GM15510 (cell line): Measurements from ENCODE around the gene FAM50A.

Experiments used
- POLR2A ChIP-seq: IDR thresholded peaks from 3 replicates; pipeline ENCODE4 v1.6.1; 2011; ENCODE audit warnings: borderline replicate concordance; ENCODE audit not compliant: insufficient read length; ENCODE audit errors: extremely low read depth

Gene FAM50A

DNA sequence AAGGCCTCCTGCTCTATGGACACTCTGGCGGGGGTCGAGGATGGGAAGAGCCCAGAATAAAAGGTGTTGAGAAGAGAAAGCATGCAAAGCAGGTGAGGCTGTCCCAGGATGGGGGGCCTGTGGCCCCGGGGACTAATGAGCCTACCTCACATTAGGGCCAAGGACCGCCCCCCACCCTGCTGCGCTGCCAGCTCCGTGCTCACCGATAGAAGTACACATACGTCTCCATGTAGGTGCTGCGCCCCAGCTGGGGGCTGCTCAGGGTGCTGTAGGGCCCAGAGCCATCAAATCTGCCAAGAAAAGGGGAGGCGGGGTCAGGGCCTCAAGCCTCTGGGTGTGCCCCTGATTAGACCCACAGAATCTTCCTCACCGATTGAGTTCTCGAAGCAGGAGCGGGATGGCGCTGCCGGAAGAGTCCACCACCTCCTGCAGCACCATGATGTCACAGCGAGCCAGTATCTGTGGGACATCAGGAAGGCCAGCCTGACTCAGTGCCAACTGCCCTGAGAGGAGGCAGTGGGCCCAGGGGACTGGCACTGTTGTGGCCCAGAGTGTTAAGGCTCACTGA, 39.2 kb upstream of the FAM50A start:
- no peak for TF ChIP-seq POLR2A

DNA sequence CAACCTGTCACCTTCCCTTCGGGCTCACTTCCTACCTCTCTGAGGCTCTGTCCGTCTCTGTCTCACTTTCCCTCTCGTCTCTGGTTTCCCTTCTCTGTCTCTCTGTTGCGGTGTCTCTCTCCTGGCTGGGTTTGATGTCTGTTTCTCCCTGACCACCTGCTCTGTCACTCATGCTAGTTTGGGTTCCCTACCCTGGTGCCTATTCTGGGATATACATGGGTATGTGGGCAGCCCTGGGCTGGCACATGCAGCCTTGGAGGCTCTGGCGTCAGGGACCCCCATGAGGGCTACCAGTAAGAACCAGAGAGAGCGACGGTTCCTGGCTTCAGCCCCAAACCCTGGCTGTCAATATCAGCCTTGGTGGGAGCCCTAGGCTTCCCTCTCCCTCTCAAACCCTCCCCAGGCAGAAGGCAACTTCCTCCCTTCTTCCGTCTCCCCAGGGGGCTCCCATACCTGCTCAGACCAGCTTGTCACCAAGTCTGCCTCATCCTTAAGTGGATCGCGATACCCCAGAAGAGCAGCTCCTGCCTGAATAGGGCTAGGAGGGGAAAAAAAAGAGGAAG, 35.2 kb upstream of the FAM50A start:
- no peak for TF ChIP-seq POLR2A

DNA sequence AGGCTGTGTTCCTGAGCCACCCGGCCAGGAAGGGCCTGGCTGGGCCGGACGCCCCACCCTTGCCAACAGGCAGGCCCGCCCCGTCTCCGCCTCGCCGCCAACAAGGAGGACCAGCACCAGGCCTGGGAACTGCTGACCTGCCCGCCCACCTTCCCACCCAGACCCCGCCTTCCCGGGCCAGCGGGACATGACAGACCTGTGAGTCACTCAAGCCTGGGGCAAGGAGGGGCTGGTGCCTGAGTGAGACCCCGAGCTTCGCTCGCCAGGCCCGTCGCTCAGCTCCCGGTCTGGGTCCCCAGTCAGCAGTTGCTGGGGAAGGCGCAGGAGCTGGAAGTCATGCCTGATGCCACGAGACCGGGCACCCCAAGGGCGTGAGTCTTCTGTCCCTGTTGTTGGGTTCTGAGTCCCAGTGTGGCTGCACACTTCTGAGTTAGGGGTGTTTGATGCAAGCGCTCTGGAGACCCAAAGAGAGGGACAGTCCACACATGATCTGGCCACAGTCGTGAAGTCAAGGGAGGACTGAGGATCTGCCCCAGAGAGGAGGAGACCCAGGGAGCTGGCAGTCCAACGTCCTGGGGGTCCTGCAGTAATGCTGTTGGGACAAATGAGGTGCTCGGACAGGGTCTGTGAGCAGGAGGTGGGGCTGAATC, 34.6 kb upstream of the FAM50A start, which contains the start of gene DNASE1L1:
Gene DNASE1L1, minus strand, starts transcription at position 33 of the 650 bp plus-strand sequence. CDS start 3,686 bp downstream, outside the sequence.
- TF ChIP-seq POLR2A, result peak; percentile 23

DNA sequence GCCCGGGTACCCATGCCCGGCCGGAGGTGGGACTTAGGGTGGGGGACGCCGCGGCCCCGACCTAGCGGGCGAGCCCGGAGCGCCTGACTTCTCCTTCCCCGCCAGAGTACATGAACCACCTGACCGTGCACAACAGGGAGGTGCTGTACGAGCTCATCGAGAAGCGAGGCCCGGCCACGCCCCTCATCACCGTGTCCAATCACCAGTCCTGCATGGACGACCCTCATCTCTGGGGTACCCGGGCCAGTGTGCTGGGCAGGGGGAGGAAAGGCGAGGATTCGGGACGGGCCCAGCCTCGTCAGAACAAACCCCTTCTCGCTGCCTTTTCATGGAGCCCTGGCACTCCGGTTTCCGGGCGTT, 32.0 kb upstream of the FAM50A start:
- TF ChIP-seq POLR2A, result peak; percentile 57

DNA sequence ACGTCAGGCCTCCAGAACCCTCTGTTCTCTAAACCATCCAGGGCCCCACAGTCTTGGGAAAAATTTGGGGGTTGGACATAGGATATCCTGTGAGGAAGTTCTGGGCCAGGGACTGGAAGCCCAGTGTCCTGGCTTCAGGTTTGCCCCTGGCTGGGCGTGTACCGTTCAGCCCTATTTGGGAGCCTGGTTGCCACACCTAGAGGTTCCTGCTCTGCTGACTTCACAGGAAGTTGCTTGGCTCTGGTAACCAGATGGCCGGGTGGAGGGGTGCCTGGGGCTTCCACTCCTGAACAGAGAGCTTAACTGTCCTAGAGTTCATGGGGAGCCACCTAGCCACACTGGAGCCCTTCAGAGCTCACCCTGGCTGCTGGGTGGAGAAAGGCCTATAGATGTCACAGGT, 31.5 kb upstream of the FAM50A start:
- no peak for TF ChIP-seq POLR2A

DNA sequence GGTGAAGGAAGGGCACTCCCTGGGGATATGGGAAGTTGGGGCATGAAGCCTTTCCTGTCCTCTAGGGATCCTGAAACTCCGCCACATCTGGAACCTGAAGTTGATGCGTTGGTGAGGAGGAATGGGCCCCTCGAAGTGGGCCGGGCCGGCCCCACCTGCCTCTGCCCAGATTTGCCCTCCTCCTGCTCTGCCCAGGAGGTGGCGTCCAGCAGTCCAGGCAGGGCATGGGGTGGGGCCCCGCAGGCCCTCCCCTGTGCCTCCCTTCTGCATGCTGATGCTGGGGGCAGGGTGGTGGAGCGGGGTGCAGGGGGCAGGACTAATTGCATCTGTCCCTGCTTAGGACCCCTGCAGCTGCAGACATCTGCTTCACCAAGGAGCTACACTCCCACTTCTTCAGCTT, 30.8 kb upstream of the FAM50A start:
- no peak for TF ChIP-seq POLR2A

DNA sequence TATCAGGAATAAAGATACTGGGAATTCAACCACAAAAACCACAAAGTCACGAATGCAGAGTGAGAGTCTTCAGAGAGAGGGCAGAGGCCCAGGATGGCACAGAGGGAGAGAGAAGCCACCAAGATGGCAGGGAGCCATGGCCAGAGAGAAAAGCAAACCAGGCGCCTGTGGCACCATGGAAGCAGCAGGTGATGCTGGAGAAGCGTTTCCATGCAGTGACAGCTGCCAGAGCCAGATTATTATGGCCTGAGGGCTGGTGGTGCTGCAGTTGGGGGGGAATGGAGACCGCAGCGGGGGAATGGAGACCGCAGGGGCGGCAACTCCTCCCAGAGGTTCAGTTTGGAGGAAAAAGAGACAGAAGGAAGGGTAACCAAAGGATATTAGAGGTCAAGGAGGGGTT, 26.8 kb upstream of the FAM50A start:
- no peak for TF ChIP-seq POLR2A

DNA sequence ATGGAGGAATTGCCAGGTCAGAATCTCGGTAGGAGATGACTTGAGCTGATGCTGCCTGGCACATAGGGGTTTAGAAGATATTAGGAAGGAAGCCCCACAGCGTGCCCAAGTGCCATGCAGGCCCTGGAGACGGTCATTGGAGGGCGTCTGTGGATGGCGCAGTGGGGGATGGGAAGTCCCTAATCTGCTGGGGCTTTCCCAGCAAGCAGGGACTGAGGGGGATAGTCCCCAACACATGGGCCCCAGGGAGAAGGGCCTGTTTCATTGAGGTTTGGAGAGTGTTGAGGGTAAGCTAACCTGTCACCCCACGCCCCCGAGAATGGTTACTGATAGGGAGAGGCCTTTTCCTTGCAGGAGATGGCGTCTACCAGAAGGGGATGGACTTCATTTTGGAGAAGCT, 24.8 kb upstream of the FAM50A start:
- TF ChIP-seq POLR2A, result no peak

DNA sequence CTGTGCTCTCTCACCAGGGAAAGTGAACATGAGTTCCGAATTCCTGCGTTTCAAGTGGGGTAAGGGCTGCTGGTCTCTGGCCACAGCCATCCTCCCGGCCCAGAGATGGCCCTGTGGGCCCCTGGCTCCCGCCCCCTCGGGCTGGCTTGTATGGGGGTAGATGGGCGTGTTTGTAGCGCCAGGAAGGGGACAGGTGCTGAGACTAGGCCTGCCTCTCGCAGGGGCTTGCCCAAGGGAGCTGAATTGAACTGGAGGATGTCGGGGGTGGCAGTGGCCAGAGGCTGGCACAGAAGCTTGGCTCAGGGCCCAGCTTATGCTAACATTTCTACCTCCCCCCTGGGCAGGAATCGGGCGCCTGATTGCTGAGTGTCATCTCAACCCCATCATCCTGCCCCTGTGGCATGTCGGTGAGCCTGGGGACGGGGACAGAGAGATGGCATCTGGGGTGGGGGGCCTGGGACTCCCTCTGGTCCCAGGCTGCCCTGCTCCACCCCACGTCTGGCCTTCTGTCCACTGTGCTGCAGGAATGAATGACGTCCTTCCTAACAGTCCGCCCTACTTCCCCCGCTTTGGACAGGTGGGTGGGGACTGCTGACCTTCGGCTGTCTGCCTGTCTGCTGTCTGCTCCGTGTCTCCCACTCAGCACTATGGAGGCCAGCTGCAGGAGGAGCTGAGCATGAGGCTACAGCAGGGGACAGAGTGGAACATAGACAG, 24.1 kb upstream of the FAM50A start:
- no peak for TF ChIP-seq POLR2A

DNA sequence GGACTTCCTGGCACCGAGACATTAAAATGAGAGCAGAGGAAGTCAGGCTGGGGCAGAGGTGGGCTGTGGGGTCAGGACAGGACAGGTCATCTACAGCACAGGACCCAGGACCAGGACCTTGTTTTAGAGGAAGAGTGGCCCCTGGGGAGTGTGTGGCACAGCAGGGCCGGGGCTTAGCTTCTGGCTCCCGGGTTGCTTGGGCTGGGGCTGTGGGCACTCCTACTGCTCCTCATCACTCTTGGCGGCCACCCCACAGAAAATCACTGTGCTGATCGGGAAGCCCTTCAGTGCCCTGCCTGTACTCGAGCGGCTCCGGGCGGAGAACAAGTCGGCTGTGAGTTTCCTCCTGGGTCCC, 23.6 kb upstream of the FAM50A start:
- no peak for TF ChIP-seq POLR2A

DNA sequence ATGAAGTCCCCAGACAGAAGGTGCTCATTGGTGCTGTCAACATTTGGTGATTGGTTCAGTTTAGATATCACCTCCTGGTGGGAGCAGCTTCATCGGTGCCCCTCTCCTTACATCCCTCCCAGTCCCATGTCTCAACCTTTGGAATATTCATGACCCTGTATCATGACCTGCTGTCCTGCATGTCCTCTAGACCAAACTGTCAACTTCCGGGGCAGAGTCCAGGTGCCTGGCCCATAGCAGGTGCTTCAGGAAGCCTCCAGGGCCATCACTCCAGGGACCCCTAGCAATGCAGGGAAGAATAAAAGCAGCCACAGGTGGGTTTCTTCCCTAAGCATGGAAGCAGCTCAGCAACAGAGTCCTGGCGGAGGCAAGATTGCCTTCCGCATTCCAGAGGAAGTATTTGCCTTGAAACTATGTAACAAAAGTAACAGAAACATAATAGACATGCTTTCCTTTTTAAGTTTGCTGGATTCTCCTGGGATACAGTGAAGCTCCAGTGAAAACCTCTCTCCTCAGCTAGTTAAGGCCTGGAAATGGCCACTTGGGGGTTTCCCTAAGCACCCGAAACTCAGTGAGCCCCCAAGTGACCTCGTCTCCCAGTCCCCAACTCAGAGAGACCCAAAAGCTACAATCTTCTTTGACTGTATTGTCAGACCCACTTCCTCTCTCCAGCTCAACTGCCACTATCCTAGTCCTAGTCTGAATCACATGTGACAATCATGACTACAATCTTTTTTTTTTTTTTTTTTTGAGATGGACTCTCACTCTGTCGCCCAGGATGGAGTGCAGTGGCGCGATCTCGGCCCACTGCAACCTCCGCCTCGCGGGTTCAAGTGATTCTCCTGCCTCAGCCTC, 16.8 kb upstream of the FAM50A start:
- no peak for TF ChIP-seq POLR2A

DNA sequence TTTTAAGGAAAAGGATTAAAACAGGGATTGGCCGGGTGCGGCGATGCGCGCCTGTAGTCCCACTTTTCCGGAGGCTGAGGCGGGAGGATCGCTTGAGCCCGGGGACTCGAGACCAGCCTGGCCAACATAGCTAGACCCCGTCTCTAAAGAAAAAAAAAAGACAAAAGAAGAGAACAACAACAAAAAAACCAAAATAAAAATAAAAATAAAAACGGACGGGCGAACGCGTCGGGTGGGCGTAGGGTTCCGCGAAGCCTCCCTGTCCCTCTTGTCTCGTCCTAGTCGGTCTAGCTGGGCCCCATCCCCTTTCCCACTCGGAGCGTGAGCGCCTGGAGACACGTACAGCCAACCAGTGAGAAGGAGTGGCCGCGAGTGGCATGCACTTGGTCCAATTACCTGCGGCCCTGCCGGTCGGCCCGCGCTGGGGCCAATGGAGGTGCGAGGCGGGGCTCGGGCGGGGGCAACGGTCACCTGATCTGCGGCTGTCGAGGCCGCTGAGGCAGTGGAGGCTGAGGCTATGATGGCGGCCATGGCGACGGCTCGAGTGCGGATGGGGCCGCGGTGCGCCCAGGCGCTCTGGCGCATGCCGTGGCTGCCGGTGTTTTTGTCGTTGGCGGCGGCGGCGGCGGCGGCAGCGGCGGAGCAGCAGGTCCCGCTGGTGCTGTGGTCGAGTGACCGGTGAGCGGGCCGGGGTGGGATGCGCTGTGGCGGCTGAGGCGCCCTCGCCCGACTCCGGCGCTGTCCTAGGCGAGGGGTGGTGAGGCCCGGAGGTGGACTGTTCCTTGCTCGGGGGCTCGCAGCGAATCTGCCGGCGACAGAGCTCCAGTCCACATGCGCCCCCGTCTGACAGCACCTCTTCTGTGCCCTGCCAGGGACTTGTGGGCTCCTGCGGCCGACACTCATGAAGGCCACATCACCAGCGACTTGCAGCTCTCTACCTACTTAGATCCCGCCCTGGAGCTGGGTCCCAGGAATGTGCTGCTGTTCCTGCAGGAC, 15.5 kb upstream of the FAM50A start, which contains the start of gene ATP6AP1:
Gene ATP6AP1, plus strand, starts transcription at position 502 of the 996 bp plus-strand sequence. Its CDS starts 16 bp downstream, at position 518.
- peak; percentile 53 for TF ChIP-seq POLR2A

DNA sequence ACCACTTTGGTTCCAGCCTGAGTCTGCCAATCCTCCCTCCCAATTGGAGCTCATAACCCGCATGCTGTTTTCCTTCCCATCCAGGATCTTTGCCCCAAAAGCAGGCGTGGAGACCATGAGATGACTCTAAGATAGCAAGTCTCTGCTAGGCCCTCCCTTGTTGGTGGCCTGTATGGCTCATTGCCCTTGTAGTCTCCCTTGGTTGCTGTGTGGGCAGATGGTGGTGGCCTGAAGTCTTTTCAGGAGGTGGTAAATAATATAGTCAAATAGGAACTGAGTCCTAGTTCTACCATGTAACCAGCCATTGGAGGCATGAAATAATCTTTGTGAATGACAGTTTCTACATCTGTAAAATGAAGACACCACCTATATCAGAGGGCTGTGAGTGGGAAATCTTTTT, 14.2 kb upstream of the FAM50A start:
- TF ChIP-seq POLR2A, result no peak
